Endodermal cell (in vitro differentiated cells): ENCODE results near the gene MNAT1. TPM values are rescaled to one million over a fixed set of nuclear protein-coding genes. Genes with fewer than 3 reads are reported as not detected.

Experiments
- DNase-seq: peaks from one replicate; pipeline ENCODE4 v3.0.0-alpha.2; 2017
- H3K27ac ChIP-seq: 2 replicates; pipeline ENCODE4 v1.5.1; 2013; ENCODE audit warnings: mild to moderate bottlenecking, low read depth, low read length, moderate library complexity
- H3K27me3 ChIP-seq: 2 replicates; pipeline ENCODE4 v1.6.1; 2013; ENCODE audit warnings: mild to moderate bottlenecking, low read length, moderate library complexity; ENCODE audit not compliant: insufficient read depth, control insufficient read depth, poor library complexity, severe bottlenecking
- H3K36me3 ChIP-seq: 2 replicates; pipeline ENCODE4 v1.7.0; 2013; ENCODE audit warnings: mild to moderate bottlenecking, low read length, moderate library complexity; ENCODE audit not compliant: control insufficient read depth, insufficient read depth
- H3K4me1 ChIP-seq: one replicate; pipeline ENCODE4 v1.7.0; 2013; ENCODE audit warnings: low read length; ENCODE audit not compliant: control insufficient read depth, insufficient read depth
- H3K4me3 ChIP-seq: 2 replicates; pipeline ENCODE4 v1.5.1; 2013; ENCODE audit warnings: mild to moderate bottlenecking, low read length, moderate library complexity
- H3K9ac ChIP-seq: 2 replicates; pipeline ENCODE4 v1.6.1; 2013; ENCODE audit warnings: mild to moderate bottlenecking, low read length, moderate library complexity; ENCODE audit not compliant: poor library complexity, severe bottlenecking; ENCODE audit errors: extremely low read depth
- H3K9me3 ChIP-seq: 2 replicates; pipeline ENCODE4 v1.6.1; 2013; ENCODE audit warnings: mild to moderate bottlenecking, low read length, moderate library complexity; ENCODE audit not compliant: control insufficient read depth
- H3K27ac Mint-ChIP-seq: 2 replicates; pipeline ENCODE4 v1.8.0; 2020; ENCODE audit warnings: mixed read lengths
- H3K27me3 Mint-ChIP-seq: 2 replicates; pipeline ENCODE4 v1.8.0; 2021; ENCODE audit warnings: mild to moderate bottlenecking, mixed read lengths; ENCODE audit not compliant: insufficient read depth
- H3K36me3 Mint-ChIP-seq: 2 replicates; pipeline ENCODE4 v1.8.0; 2020; ENCODE audit warnings: low read depth, mixed read lengths
- H3K4me1 Mint-ChIP-seq: 2 replicates; pipeline ENCODE4 v1.8.0; 2020; ENCODE audit warnings: mixed read lengths
- H3K4me3 Mint-ChIP-seq: 2 replicates; pipeline ENCODE4 v1.8.0; 2020; ENCODE audit warnings: mild to moderate bottlenecking, moderate library complexity, mixed read lengths
- H3K9me3 Mint-ChIP-seq: 2 replicates; pipeline ENCODE4 v1.8.0; 2020; ENCODE audit warnings: mild to moderate bottlenecking, mixed read lengths
- CTCF ChIP-seq: fragments of 200-600 bp; sonication (generic); conservative IDR thresholded peaks from 2 replicates; pipeline ENCODE4 v1.5.0; 2021; ENCODE audit warnings: antibody characterized with exemption, mild to moderate bottlenecking
- WGBS, 2 experiments: methylation state at CpG; one replicate each; pipeline versions ENCODE4 v1.1.5 to v1.1.7; 2013; ENCODE audit warnings: missing lambda C conversion rate in 2 of 2, mixed read lengths in 1 of 2; ENCODE audit not compliant: insufficient coverage in 1 of 2, insufficient read length in 1 of 2; 5-methylcytosine and 5-hydroxymethylcytosine counted together
- total RNA-seq, 2 donors: library from RNA; stranded (reverse); fragmentation: NEBNext Ultra II Directional in 1 of 2; extraction: Animal tissue kit (Norgen Biotek cat#: 25700) in 1 of 2; gene quantifications; 2 replicates in 1 of 2; 3 replicates in 1 of 2; pipeline ENCODE4 v1.2.1, GENCODE V29; 2021

The MNAT1 gene
- total RNA-seq, 2 donors from 2014 or later, result 36.8 to 42.6 TPM

- Histone ChIP-seq H3K36me3 (no peaks in the 10 kb centered on the region), H3K27me3 (no peaks in the 10 kb centered on the region), H3K4me3 (no peak overlapping the region), H3K27ac (no peak overlapping the region), H3K9me3 (peaks cover 5% of the 10 kb centered on the region), H3K9ac (no peak overlapping the region), H3K4me1 (no peaks in the 10 kb centered on the region)
- Mint-ChIP-seq H3K27me3 (no peaks in the 10 kb centered on the region), H3K27ac (no peak overlapping the region), H3K36me3 (peaks cover 25% of the 10 kb centered on the region), H3K9me3 (peaks cover 29% of the 10 kb centered on the region), H3K4me1 (no peaks in the 10 kb centered on the region), H3K4me3 (no peak overlapping the region)
- WGBS, 2 experiments, result 72 to 92% methylated on average over 3 of the region's 3 CpGs
- no peak for DNase-seq
- no peak for TF ChIP-seq CTCF
These were observed 181.2 kb downstream of the MNAT1 start for GRCh38 chr14:60915781-60916180.

GRCh38 chr14:60922050-60922449 lies 187.5 kb downstream of the MNAT1 start:
- Histone ChIP-seq H3K27me3 (no peaks in the 10 kb centered on the region), H3K4me1 (no peaks in the 10 kb centered on the region), H3K36me3 (no peaks in the 10 kb centered on the region), H3K9me3 (no peaks in the 10 kb centered on the region), H3K4me3 (no peak overlapping the region), H3K27ac (no peak overlapping the region), H3K9ac (no peak overlapping the region)
- no peak for TF ChIP-seq CTCF
- 92 to 100% methylated on average over 1 to 2 of the region's 2 CpGs for WGBS, 2 experiments
- Mint-ChIP-seq H3K27ac (no peak overlapping the region), H3K36me3 (peaks cover 2% of the 10 kb centered on the region), H3K4me1 (no peaks in the 10 kb centered on the region), H3K27me3 (no peaks in the 10 kb centered on the region), H3K9me3 (no peaks in the 10 kb centered on the region), H3K4me3 (no peak overlapping the region)
- no peak for DNase-seq

- 90% methylated on average over 1 of the region's 1 CpG; no CpG with 5 or more reads in 1 of the 2 experiments for WGBS, 2 experiments
- no peak overlapping the region for H3K27ac ChIP-seq
- no peak for TF ChIP-seq CTCF
- H3K4me1 Mint-ChIP-seq, result no peaks in the 10 kb centered on the region
- DNase-seq, result no peak
- H3K27me3 ChIP-seq, result no peaks in the 10 kb centered on the region
- no peaks in the 10 kb centered on the region for H3K36me3 Mint-ChIP-seq
- H3K4me1 ChIP-seq, result no peaks in the 10 kb centered on the region
- H3K27ac Mint-ChIP-seq, result no peak overlapping the region
- H3K4me3 Mint-ChIP-seq, result no peak overlapping the region
- no peak overlapping the region for H3K9ac ChIP-seq
- H3K9me3 ChIP-seq, result no peaks in the 10 kb centered on the region
- no peaks in the 10 kb centered on the region for H3K27me3 Mint-ChIP-seq
- no peak overlapping the region for H3K4me3 ChIP-seq
- H3K9me3 Mint-ChIP-seq, result no peaks in the 10 kb centered on the region
- H3K36me3 ChIP-seq, result no peaks in the 10 kb centered on the region
These were observed 190.7 kb downstream of the MNAT1 start for GRCh38 chr14:60925286-60925685.
